Inflammatory macrophage treated with lipopolysaccharide for 1 hour (primary cell): ENCODE measurements around the gene SPSB1.

Experiments
- DNase-seq, 2 donors: peaks; one replicate each; pipeline ENCODE4 v3.0.0-alpha.2; 2020 to 2022

SPSB1 gene

DNA sequence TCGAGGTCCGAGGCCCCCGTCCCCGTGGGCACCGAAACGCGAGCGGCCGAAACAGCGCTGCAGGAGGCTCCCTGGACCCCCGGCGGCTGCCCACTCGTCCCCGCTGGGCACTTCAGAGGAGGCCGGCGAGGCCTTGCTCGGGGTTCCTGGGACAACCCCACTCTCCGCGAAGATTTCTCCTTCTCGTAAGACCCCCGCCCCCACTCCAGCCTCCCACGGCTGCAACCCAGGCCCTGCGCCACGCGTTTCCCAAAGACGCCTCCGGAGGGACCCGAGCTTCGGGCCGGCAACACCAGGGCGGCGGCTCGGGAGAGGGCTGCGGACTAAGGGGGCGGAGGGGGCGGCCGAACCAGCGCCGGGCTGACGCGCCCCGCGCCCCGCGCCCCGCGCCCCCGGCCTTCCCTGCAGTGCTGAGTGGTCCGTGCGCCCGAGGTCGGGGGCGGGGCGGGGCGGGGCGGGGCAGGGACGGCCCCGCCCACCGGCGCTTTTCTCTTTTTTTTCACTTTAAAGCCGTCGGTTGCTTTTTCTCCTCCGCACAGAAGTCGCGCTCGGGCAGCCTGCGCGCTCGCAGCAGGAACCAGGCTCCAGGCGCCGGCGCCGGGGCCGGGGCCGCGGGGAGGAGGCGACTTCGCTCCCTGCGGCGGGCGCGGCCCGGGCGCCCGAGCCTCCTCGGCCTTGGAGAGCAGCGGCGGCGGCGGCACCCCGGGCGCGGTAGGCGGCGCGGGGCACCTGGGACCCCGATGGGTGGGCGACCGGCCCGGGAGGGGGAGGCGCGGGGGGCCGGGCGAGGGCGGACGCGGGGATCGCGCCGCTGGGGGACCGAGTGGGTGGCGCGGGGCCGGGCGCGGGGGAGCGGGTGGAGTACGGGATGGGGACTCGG, at the start of gene SPSB1:
TSS of gene SPSB1 (plus strand) at position 534 of the 880 bp plus-strand sequence. CDS start 62,998 bp downstream, outside the sequence.
- peak; percentile 80 to 90 for DNase-seq

DNA sequence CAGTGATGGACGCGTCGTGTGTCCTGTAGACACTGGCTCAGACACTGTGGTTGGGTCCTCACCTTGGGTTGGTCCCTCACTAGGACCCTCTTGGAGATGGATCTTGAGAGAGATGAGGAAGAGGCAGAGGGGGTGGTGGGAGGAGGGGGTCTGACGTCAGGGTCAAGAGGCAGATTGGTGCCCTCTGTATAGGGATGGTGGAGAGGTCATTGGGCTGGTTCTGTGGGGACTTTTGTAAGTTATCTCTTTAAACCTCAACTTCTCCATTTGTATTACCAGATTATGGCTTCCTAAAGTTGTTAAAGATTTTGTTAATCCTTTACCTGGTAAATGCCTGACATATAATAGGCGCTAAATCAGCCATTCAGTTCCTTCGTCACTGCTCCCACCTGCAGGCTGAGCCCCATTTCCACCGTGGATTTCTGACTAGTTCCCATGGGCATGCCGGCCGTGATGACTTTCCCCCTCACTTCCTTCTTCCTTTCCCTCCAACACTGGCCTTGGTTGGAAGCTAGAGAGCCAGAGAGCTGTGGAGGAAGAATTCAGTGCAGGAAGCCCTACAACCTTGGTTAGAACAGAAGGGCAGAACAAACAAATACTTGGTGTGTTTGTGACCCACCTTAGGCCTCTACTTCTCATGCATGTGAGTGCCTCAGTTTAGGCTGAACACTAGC, 49.5 kb upstream of the SPSB1 start:
- peak; percentile 27 to 42 for DNase-seq

DNA sequence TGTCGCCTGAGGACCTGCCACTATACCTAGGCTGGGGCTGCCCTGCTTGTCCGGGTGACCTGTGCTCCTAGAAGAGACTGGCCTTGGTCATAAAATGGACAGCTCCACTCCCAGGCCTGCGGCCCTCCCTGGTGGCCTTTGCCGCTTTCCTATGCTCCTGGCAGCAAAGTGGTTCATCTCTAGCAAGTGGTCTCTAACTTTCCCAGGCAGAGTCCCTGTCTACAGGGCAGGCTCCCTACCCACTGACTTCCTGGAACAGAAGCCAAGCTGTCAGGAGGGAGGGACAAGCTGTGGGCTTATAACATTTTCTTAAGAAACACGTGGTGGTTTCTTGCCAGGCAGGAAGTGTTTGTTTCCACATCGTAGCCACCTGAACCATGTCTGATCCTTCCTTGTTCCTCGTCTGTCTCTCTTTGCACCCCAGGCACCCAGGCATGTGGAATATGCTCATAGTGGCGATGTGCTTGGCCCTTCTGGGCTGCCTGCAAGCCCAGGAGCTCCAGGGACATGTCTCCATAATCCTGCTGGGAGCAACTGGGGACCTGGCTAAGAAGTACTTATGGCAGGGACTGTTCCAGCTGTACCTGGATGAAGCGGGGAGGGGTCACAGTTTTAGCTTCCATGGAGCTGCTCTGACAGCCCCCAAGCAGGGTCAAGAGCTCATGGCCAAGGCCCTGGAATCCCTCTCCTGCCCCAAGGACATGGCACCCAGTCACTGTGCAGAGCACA, 48.0 kb upstream of the SPSB1 start:
- DNase-seq, result peak in 1 of 2 donors; percentile 48

DNA sequence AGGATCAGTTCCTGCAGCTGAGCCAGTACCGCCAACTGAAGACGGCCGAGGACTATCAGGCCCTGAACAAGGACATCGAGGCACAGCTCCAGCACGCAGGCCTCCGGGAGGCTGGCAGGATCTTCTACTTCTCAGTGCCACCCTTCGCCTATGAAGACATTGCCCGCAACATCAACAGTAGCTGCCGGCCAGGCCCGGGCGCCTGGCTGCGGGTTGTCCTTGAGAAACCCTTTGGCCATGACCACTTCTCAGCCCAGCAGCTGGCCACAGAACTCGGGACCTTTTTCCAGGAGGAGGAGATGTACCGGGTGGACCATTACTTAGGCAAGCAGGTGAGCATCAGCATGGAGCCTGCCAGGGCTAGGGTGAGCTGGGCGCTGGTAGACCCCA, 47.5 kb upstream of the SPSB1 start:
- no peak for DNase-seq

DNA sequence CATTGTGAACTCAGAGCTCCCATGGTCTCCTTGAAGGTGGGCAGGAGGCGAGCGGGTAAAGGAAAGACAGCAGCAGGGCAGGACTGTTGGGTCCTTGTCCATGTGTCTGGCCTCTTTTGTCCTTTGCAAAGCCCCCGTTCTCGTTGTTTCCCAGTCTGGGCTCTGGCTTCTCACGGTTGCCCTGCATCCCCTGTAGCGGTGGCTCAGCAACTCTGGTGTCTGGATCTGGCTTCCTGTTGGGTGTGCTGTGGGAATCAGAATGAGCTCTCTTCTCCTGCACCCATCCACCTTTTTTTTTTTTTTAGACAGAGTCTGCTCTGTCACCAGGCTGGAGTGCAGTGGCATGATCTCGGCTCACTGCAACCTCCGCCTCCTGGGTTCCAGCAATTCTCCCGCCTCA, 47.0 kb upstream of the SPSB1 start:
- no peak for DNase-seq

DNA sequence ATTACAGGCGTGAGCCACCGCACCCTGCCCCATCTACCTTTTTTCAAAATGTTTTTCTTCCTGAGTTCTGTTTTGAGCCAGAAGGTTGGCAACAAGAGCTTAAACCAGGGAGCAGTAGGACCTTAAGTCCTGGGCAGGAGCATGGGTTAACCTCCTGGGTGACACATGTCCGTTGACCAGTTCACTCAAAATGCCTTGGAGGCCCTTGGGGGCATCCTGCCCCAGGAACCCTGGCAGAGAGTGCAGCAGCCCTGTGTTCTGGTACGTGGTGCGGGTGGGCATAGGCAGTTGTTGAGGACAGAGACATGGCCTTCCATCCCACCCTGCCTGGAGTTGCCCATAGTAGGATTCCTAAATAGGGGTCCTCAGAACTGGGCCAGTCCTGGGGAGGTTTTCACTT, 46.5 kb upstream of the SPSB1 start:
- no peak for DNase-seq

DNA sequence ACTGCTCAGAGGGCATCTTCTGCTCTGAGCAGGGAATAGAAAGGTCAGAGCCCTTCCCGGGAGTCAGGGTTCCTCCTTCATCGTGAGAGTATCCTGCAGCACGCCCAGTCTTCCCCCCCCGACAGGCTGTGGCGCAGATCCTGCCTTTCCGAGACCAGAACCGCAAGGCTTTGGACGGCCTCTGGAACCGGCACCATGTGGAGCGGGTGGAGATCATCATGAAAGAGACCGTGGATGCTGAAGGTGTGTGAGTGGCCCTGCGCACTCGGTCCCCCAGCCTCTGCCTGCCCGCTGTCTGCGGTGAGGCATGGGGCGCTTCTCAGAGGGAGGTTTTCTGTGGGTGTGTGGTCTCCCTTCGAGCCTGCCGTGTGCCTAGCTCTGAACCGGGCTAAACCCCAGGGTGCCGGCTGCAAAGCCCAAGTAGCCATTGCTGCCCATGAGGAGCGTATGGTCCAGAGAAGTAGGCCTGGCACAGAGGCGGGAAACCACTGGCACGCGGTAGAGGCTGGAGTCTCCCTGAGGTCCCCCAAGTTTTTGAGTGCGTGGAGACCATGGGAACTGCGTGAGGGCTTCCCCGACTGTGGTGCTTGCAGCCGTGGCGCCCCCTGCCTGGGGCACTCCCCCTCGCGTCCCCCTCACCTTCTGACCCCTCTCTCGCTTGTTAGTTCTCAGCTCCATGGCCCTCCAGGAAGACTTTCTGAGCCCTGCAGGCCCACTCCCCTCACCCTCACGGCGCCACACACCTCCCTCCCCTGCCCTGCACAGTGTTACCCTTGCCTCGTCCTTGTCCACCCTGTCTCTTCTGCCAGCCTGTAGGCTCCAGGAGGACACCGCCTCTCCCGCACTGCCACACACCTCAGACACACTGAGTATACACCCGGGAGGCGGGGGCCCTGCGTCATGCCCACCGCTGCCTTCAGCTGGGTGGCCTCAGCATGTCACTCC, 45.6 kb upstream of the SPSB1 start:
- no peak for DNase-seq

DNA sequence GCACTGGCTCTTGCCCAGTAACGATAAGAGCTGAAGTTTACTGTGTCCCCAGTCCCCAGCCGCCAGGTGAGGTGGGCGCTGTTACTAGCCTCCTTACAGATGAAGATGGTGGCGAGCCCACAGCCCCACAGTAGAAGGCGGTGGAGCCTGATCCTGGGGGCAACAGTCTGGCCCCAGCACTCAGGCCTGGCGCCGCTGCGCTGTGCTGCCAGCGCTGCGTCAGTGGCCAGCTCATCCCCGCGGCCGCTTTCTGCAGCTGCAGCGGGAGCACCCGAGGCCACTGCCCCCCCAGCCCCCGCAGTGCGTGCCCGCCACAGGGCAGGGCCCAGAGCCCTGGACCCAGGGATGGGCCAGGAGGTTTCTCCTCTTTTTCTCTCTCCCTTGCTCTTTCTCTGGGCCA, 44.8 kb upstream of the SPSB1 start:
- DNase-seq, result no peak

DNA sequence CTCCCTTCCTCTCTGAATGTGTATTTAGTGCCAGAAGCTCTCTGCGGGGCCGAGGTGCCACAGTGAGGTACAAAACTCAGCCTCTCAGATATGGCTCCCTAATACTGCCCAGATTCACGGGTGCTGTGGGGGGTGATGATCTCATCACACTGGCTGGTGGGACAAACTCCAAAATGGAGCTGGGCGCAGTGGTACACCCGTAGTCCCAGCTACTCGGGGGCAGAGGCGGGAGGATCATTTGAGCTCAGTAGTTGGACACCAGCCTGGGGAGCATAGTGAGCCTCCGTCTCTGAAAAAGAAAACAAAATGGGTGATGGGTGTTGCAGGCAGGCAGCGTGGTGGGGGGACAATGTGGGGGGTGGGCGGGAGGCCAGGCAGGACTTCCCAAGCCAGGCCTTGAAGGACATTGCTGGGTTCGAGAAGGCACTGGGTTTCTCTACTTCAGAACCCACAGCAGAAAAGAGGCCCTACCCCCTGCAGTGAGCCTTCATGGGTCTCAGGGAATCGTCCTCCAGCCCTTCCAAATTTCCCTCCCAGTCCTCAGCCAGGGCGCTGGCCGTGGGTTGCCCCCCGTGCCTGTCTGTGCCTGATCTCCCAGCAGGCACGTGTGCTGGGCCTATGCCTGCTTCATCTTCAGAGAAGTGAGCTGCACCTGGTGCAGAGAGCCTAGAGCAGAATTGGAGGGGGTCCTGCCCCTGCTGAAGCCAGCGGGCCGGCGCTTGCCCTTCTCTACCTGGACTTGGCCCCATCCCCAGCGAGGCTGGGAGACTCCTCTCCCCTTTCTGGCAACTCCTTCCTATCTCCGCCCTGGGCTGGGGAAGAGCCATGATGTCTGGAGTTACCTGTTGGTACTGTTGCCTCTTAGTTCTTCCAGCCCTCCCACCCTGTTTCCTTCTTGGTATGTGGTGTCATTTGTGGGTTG, 44.1 kb upstream of the SPSB1 start:
- DNase-seq, result no peak

DNA sequence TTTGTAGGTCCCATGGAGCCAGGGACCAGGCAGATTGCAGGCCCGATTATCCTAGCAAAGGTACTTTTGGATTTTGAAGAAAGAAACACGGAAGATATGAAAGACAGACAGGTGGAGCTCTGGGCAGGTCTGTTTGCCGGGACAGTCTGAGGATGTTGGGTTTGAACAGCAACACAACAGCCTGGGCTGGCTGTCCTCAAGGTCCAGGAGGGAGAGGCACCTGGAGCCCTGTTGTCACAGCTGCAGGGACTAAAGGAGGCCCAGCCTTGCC, 43.5 kb upstream of the SPSB1 start:
- DNase-seq, result no peak

DNA sequence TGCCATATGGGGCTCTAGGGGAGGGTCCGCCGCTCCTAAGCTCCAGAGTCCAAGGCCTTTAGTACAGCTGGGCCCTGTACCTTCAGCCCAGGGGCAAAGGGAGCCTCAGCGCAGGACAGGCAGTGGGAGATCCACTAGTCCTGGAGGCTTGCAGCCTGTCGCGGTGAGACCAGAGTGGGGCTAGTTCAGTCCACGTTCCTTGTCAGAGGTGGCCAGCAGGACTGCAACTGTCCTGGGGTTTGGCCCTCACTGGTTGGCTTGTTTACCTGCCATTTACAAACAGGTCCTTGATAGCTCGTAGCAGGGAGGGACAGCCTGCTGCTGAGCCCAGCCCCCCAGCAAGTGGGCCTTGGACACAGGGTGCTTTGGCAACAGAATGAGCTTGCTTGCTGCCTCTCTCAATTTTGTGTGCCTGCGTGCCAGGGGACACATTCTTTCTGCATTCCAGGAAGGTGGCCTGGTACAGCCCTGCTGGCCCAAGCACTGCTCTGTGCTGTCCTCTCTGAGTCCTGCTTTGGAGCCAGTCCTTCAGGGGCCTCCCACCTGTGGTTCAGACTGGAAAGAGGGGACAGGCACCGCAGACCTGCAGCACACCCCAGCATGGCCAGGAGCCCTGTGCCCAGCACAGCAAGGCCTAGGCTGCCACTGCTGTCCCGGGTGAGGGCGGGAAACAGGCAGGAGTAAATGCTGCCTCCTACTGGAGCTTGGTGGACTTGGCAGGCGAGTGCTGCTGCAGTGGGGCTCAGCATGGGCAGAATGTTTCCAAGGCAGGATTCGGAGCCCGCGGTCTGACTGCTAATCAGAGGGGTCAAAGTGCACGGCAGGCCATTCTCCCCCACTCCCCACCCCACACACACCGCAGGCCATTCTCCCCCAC, 42.9 kb upstream of the SPSB1 start:
- DNase-seq, result peak; percentile 42 to 69

DNA sequence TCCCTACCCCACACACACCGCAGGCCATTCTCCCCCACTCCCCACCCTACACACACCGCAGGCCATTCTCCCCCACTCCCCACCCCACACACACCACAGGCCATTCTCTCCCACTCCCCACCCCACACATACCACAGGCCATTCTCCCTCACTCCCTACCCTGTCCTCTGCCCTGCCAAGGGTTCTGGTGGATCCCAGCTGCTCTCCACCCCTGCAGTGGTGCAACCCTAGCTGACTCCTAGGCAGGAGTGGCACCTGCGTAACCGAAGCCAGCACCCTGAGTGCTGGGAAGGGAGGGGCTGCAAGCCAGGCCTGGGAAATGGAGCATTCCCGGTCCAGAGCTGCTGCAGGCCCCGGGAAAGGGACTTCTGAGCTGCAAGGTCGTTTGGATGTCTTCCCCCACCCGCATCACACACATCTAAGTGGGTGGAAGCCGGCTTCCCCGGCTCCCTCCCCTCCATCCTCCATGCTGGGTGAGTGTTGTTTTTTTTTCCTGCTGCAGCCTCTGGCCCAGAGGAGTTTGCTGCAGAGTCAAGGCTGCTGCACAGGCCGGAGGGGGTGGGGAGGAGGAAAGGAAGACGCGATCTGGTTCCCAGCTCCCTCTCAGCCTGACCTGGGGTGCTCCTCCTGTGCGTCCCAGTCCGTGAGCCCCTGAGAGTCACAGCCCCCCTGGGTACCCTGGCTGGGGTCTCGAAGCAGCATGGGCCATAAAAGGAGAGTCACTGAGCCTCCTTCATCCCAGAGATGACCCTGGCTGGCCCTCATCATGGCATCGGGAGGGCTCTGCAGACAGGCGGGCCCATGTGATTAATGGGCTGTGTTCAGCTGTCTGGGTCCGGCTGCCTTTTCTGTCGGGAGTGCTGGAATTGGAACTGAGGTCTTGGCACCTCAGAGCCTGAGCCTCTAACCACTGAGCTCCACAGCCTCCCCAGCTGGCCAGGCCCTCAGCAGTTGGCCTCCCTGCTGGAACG, 42.0 kb upstream of the SPSB1 start:
- no peak for DNase-seq

DNA sequence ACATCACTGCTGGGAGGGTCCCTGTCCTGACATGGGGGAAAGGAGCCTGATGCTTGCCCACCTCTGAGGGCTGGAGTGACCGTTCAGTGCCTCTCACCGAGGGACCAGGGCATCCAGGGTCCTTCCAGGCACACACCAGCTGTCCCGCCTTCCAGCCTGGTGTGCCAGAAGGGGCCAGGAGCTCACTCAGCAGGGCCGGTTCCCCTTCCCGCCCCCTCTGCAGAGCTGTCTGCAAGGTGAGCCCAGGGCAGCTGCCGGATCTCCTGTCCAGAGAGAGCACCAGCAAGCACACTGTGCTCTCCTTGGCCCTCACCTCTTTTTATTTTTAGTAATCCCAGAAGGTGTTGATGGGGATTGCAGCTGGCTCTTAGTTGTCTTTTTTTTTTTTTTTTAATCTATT, 41.2 kb upstream of the SPSB1 start:
- DNase-seq, result no peak

DNA sequence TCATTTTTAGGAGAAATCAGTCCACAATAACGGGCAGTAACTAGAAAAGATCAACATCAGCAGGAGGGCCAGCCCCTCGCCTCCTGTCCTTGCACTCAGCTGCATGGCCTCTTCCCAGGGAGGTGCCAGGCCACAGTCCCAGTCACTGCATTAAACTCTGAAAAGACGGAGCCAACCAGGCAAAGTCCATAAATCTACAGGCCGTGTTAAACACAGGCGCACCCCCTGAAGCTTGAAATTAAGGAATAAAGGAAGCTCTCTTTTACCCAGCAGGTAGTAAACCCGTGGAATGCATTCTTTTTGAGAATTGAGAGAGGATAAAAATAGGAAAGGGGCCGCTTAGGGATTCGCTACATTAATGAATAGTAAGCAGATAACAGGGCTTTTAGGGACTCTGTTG, 39.7 kb upstream of the SPSB1 start:
- no peak for DNase-seq

DNA sequence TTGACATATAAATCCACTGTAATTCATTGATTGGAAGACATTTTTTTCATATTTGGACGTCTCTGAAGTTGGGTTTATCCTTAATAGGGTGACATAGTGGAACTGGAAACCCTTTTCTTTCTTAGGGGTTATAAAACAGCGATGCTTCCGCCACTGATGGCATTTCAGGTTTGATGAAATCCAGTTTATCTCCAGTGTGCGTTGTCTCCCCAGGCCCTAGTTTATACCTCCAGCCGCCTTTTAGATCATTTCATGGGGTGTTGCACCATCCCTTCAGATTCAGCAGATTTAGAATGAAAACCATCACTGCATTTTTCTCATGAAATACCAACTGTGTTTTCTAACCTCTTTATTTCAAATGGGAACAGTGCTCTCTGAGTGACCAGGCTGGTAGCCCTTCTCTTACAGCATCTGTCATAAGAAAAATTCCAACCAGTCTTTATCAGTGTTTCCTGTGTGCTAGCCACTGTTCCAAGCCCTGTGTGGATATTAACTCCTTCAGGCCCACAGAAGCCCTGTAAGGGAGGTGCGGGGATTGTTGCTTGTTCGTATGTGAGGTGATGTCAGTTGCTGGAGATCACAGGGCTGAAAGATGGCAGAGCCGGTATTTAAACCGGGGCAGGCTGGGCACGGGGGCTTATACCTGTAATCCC, 39.1 kb upstream of the SPSB1 start:
- no peak for DNase-seq

DNA sequence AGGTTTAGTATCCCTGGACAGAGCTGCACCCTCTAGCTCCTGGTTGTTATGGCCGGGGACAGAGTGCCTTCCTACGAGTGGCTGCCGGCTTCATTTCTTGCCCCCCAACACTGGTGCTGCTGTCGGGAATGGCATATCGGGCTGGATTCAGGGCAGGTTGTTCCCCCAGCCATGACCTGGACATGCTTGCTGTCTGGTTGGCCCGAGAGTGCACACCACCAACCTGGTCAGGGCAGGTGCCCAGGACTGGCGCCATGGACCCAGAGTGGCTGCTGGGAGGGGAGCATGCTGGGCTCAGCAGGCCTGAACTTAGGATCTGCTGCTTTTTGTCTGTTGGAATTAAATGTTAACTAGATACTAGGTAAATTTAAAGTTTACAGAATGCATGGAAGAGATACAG, 36.4 kb upstream of the SPSB1 start:
- no peak for DNase-seq

DNA sequence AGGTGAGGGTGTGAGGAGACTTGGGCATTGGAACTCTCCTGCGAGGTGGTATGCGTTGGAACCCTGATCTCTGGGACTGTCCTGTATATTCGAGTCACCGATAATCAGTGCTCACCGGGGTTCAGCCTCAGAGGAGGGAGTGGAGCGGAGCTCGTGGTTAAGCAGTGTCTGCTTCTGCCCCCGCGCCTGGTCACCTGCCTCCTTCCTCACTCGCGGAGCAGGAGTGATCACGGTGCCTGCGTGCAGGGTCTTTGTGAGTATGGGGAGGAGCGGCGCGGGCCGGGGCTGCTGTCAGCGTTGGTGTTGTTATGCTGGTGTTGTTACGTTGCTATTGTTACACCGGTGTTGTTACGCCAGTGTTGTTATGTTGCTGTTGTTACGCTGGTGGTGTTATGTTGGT, 34.8 kb upstream of the SPSB1 start:
- no peak for DNase-seq

DNA sequence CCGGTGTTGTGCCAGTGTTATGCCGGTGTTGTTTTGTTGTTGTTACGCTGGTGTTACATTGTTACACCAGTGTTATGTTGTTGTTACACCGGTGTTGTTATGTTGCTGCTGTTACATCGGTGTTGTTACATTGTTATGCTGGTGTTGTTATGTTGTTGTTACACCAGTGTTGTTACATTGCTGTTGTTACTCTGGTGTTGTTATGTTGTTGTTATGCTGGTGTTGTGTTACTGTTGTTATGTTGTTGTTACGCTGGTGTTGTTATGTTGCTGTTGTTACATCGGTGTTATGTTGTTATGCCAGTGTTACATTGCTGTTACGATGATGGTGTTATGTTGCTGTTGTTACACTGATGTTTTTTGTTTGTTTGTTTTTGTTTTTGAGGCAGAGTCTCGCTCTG, 34.1 kb upstream of the SPSB1 start:
- DNase-seq, result no peak
